NCI-H2081 treated with DMSO at 0.1 percent for 48 hours (cell line): ENCODE measurements around the gene SERPINB6.
"Not testable (repeated sequence)": the region's sequence is repeated elsewhere in the genome, so short reads cannot be mapped to it uniquely, and the experiment has no call there.

ENCODE experiments used
- DNase-seq: peaks from one replicate; lab custom pipeline; 2025; lab: John Stamatoyannopoulos, UW

Gene SERPINB6

DNA sequence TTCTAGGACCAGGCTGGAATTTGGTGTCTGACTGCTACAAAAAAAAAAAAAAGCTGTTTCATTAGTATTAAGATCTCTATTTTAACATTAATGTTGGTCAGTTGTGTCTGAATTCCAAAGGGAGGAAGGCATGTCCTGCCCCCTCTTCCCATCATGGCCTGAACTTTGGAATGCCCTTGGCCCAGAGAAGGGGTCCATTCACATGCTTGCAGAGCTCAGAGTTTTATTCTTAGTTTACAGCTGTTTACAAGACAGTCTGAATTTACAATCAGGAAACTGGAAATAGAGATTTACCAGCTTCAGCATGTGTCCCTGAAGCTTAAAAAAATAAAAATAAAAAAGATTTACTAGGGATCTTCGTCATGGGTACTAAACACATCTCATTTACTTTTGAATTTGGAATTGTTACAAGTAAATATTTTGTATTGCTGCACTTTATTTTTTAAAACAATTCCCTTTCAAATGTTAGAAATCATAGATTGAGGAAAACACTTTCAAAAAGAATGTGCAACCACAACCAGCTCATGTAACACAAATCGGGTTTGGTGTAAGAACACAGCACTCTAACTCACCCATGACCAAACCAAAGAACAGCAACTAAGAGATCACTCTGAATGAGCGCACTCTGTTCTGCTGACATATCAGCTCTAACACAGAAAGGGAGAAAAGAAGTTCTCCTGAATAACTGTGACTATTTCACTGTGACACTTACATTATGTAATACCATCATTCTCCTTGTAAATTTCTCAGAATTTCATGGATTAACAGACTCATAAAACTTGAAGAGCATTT lies 6.6 kb upstream of the SERPINB6 start:
- no peak for DNase-seq

- DNase-seq, result no peak
Measured at GRCh38 chr6:2977290-2977689, 5.9 kb upstream of the SERPINB6 start.

- DNase-seq, result no peak
Measured at GRCh38 chr6:2976571-2977085, 5.3 kb upstream of the SERPINB6 start.

DNA sequence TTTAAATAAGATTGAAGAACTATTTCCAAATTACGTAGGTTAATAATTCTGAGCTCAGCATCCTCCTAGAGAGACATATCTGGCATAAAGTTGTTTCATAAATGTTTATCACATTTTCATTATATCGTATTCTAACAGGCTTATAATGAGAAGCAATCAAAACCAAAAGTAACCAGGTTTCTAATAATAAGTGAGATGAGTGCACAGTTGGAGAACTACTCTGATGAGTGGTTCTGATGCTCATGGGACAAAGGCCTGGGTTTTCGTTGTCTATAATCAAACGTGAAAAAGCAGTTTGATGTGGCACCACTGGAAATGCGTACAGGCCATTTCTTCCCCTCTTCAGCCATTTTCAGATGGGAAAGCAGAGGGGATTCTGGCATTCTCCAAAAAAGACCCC lies 4.7 kb upstream of the SERPINB6 start:
- no peak for DNase-seq

DNA sequence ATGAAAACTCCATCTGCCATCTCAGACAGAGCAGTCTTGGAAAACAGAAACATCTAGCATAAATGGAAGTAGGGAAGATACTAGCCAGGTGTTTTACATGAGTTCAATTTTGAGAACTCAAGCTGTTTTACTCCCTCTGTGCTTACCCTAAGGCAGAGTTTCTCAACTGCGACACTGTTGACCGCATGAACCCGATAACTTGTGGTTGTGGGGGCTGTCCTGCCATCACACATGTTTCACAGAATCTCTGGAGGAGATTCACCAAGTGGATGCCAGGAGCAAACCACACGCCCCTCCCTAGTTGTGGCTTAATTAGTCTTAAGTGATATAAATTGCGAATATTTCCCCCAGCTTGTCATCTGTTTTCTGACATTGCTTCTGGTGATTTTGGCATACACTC lies 2.3 kb upstream of the SERPINB6 start:
- no peak for DNase-seq

- not testable (repeated sequence) for DNase-seq
Measured at GRCh38 chr6:2973180-2973579, 1.8 kb upstream of the SERPINB6 start.

- not testable (repeated sequence) for DNase-seq
Measured at GRCh38 chr6:2972685-2973084, 1.3 kb upstream of the SERPINB6 start.

- DNase-seq, result not testable (repeated sequence)
Measured at GRCh38 chr6:2972219-2972487, 786 bp upstream of the SERPINB6 start.

DNA sequence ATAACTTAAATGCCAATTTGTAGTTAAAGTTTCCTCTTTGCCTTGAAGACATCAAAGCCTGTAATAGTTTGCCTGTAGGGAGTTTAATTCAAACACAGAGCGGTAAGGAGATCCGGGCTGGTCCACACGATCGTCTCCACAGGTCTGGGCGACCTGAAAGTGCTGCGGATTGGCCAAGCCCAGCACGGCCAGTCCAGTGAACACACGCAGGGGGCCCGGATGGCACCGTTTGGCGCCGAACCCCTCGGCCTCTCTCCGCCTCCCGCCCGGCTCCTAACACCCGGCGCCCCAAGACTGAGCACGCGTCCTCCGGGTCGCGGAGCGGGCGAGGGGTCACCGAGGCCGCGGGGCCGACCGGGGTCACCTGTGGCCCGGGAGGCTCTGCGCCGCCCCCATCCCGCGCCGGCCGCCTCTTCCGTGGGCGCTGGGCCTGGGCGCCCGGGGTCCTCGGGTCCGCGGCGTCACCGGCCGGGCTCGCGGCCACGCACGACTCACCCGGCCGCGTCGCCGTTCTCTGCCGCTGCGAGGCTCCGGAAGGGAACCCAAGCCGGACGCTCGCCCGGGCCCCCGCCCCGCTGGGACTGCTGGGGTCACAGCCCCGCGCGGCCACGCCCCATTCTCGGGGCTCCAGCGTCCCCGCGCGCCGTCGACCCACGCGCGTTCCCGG lies 481 bp downstream of the SERPINB6 start:
- no peak for DNase-seq

GRCh38 chr6:2970034-2970685 lies 1.2 kb downstream of the SERPINB6 start:
- DNase-seq, result no peak

- DNase-seq, result no peak
Measured at GRCh38 chr6:2969549-2969948, 1.8 kb downstream of the SERPINB6 start.

DNA sequence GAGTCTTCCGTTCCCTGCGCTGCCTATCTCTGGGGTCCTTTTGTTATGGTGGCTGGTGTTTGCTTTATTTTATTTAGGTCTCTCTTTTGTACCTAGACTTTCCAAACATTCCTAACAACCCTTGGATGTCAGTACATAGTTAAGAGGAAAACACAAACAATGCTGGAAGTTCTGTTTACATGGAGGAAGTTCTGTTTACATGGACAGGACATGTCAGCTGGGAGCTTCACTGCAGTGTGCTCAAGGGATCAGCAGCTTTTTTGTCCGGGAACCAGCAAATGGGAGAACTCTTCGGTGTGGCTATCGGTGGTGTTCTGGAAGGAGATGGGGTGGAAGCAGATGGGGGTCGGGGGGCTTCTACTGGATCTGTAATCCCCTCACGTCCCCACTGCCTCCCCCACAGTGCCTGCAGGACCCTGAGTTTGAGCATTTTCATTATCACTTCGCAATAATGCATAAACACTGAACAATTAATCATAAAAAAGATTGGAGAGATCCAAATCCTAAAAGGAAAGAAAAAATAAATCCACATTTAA lies 2.7 kb downstream of the SERPINB6 start:
- no peak for DNase-seq

GRCh38 chr6:2967936-2968335 lies 3.4 kb downstream of the SERPINB6 start:
- no peak for DNase-seq

GRCh38 chr6:2966347-2966746 lies 5.0 kb downstream of the SERPINB6 start:
- no peak for DNase-seq

GRCh38 chr6:2964793-2965505 lies 6.4 kb downstream of the SERPINB6 start:
- DNase-seq, result no peak

GRCh38 chr6:2963756-2964155 lies 7.6 kb downstream of the SERPINB6 start:
- DNase-seq, result no peak

GRCh38 chr6:2962636-2963035 lies 8.7 kb downstream of the SERPINB6 start:
- no peak for DNase-seq

GRCh38 chr6:2962004-2962403 lies 9.4 kb downstream of the SERPINB6 start:
- DNase-seq, result no peak

- no peak for DNase-seq
Measured at GRCh38 chr6:2961506-2961905, 9.9 kb downstream of the SERPINB6 start.

DNA sequence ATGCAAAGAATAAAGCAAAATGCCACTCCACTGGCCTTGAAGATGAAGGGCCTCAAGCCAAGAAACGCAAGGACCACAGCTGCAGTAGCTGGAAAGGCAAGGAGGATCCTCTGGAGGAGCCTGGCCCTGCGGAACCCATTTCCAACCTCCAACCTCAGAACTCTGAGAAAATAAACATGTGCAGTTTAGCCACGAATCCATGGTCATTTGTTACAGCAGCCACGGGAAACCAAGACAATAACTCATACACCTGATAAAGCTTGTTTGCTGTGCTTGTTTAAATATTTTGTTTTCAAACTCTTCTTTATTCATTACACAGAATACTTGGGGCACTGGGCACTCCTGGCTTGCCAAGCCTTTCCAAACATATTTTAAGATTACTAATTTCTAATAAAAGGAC lies 10.4 kb downstream of the SERPINB6 start:
- no peak for DNase-seq

GRCh38 chr6:2959909-2960719 lies 11.3 kb downstream of the SERPINB6 start:
- DNase-seq, result no peak
